Endothelial cell of umbilical vein (primary cell): ENCODE data around the gene PEX7. TPM values are rescaled to one million over a fixed set of nuclear protein-coding genes. Genes with fewer than 3 reads are reported as not detected.

Experiments used
- BruUV-seq: library from RNA; stranded (reverse); fragments of 400-500 nt; replicated peaks from 2 replicates; lab custom pipeline; 2021; lab: Mats Ljungman, UMichigan
- CTCF ChIA-PET: fragments of 300-600, 350-600 bp; sonication (Branson Sonifier 250); formaldehyde crosslinking; loops from one replicate; lab custom pipeline; 2021; ENCODE audit warnings: antibody characterized with exemption, inconsistent platforms; lab: Charles Lee
- POLR2A ChIA-PET: fragments of 300-600, 350-600 bp; sonication (Branson Sonifier 250); formaldehyde crosslinking; loops from one replicate; lab custom pipeline; 2021; ENCODE audit warnings: antibody characterized with exemption, inconsistent platforms; lab: Charles Lee
- DNase-seq: peaks from one replicate; pipeline ENCODE4 v3.0.0-alpha.2; 2011; ENCODE audit warnings: low read depth, low spot score
- FAIRE-seq: peaks from 2 replicates; lab custom pipeline; 2011; peaks lifted over from hg19 to GRCh38; lab: Jason Lieb, UNC
- H2AFZ ChIP-seq: 2 replicates; pipeline ENCODE4 v1.6.0; 2012; ENCODE audit warnings: low read depth, low read length, control low read depth, inconsistent platforms
- H3K27ac ChIP-seq: 2 replicates; pipeline ENCODE4 v1.5.1; 2011; ENCODE audit warnings: low read depth, mild to moderate bottlenecking, control low read depth, low read length, moderate library complexity; ENCODE audit not compliant: insufficient read depth
- H3K27me3 ChIP-seq, 2 experiments: 2 replicates each; pipeline versions ENCODE4 v1.6.0 to v1.6.1; 2011; ENCODE audit warnings: low read length in 2 of 2, mixed read lengths in 1 of 2; ENCODE audit not compliant: control insufficient read depth in 2 of 2, insufficient read depth in 2 of 2
- H3K36me3 ChIP-seq, 2 experiments: 2 replicates in 1 of 2; 3 replicates in 1 of 2; pipeline ENCODE4 v1.5.1; 2011; ENCODE audit warnings: low read length in 2 of 2, mild to moderate bottlenecking in 1 of 2, moderate library complexity in 1 of 2; ENCODE audit not compliant: control insufficient read depth in 2 of 2, insufficient read depth in 2 of 2; ENCODE audit errors: extremely low read depth in 1 of 2
- H3K4me1 ChIP-seq: 3 replicates; pipeline ENCODE4 v1.5.1; 2011; ENCODE audit warnings: mild to moderate bottlenecking, low read length; ENCODE audit not compliant: control insufficient read depth, insufficient read depth; ENCODE audit errors: extremely low read depth
- H3K4me2 ChIP-seq: 2 replicates; pipeline ENCODE4 v1.6.1; 2011; ENCODE audit warnings: low read length, control low read depth, mixed read lengths; ENCODE audit not compliant: insufficient read depth
- H3K4me3 ChIP-seq, 3 experiments: fragments of 200-600 bp in 1 of 3; sonication (generic), shearing (Covaris generic) in 1 of 3; replicated peaks in 1 of 3; 2 replicates each; pipeline ENCODE4 v1.5.1; 2011 to 2016; ENCODE audit warnings: control low read depth in 3 of 3, low read length in 3 of 3, mild to moderate bottlenecking in 2 of 3, inconsistent platforms in 1 of 3, low read depth in 1 of 3, moderate library complexity in 1 of 3; ENCODE audit not compliant: insufficient read depth in 1 of 3
- H3K79me2 ChIP-seq: 2 replicates; pipeline ENCODE4 v1.6.0; 2012; ENCODE audit warnings: low read length, inconsistent platforms; ENCODE audit not compliant: control insufficient read depth, insufficient read depth
- H3K9ac ChIP-seq: replicated peaks from 2 replicates; pipeline ENCODE3; 2011; ENCODE audit warnings: low read length, control low read depth; ENCODE audit not compliant: insufficient read depth; ENCODE audit errors: extremely low read depth
- H3K9me1 ChIP-seq: replicated peaks from 3 replicates; pipeline ENCODE4 v1.6.0; 2011; ENCODE audit warnings: mild to moderate bottlenecking, low read length; ENCODE audit not compliant: control insufficient read depth, insufficient read depth; ENCODE audit errors: extremely low read depth
- H3K9me3 ChIP-seq: replicated peaks from 2 replicates; pipeline ENCODE4 v1.5.1; 2012; ENCODE audit warnings: low read length, inconsistent platforms; ENCODE audit not compliant: control insufficient read depth, insufficient read depth
- H4K20me1 ChIP-seq: replicated peaks from 2 replicates; pipeline ENCODE3; 2011; ENCODE audit warnings: mild to moderate bottlenecking, low read length; ENCODE audit not compliant: control insufficient read depth, insufficient read depth; ENCODE audit errors: extremely low read depth
- CTCF ChIP-seq, 2 donors: IDR thresholded peaks; 1 replicate in 1 of 2; 2 replicates in 1 of 2; pipeline ENCODE4 v1.5.1; 2011; ENCODE audit warnings: low read length in 2 of 2, mild to moderate bottlenecking in 2 of 2, moderate library complexity in 2 of 2, control low read depth in 1 of 2, inconsistent platforms in 1 of 2, low read depth in 1 of 2; ENCODE audit not compliant: insufficient read depth in 1 of 2; ENCODE audit errors: extremely low read depth in 1 of 2
- EZH2 ChIP-seq: IDR thresholded peaks from 2 replicates; pipeline ENCODE4 v1.6.1; 2012; ENCODE audit warnings: borderline replicate concordance, low read depth, mild to moderate bottlenecking, moderate library complexity, low read length, inconsistent platforms; ENCODE audit not compliant: severe bottlenecking
- FOS ChIP-seq: IDR thresholded peaks from 2 replicates; pipeline ENCODE4 v1.6.1; 2011; ENCODE audit warnings: mild to moderate bottlenecking, low read length, moderate library complexity, borderline replicate concordance; ENCODE audit not compliant: insufficient read depth
- GATA2 ChIP-seq: IDR thresholded peaks from 2 replicates; pipeline ENCODE4 v1.7.0; 2011; ENCODE audit warnings: low read depth, mild to moderate bottlenecking, moderate library complexity, mixed read lengths, low read length; ENCODE audit not compliant: insufficient read length, insufficient read depth
- JUN ChIP-seq: IDR thresholded peaks from 2 replicates; pipeline ENCODE4 v1.6.1; 2011; ENCODE audit warnings: borderline replicate concordance, low read depth; ENCODE audit not compliant: insufficient read length, insufficient read depth
- MAX ChIP-seq: IDR thresholded peaks from 2 replicates; pipeline ENCODE4 v1.6.1; 2011; ENCODE audit not compliant: insufficient read depth, insufficient read length
- MYC ChIP-seq: IDR thresholded peaks from one replicate; pipeline ENCODE4 v1.6.1; 2011; ENCODE audit warnings: mild to moderate bottlenecking, low read depth, low read length
- POLR2A ChIP-seq: IDR thresholded peaks from 2 replicates; pipeline ENCODE4 v1.6.1; 2012; ENCODE audit warnings: low read depth, mild to moderate bottlenecking, control low read depth, low read length
- POLR2AphosphoS5 ChIP-seq: IDR thresholded peaks from 2 replicates; pipeline ENCODE4 v1.6.1; 2012; ENCODE audit warnings: low read depth, mild to moderate bottlenecking, control low read depth, low read length, moderate library complexity; ENCODE audit not compliant: insufficient read depth
- dilution Hi-C: fragments of 300-500 bp; cut with MboI; formaldehyde crosslinking; loops from one replicate; pipeline ENCODE4 v1.15.0; 2019; ENCODE audit warnings: low sequenced_read_pairs; ENCODE audit not compliant: extremely low pct_ligation_motif_present
- intact Hi-C: fragments of 100-400 bp; cut with micrococcal nuclease; formaldehyde crosslinking; loops from one replicate; pipeline ENCODE4 v1.10.0; 2022
- polyA plus RNA-seq, 4 experiments: library from polyadenylated mRNA; depleted of rRNA in 3 of 4; stranded (reverse) in 3 of 4; unstranded in 1 of 4; fragments of >200 nt; gene quantifications; 2 replicates each; pipeline versions ENCODE4 v1.2.1 to v1.2.3, GENCODE V29; 2011 to 2012; ENCODE audit warnings: missing spikeins in 1 of 4
- total RNA-seq: library from RNA; stranded (reverse); gene quantifications from 2 replicates; pipeline ENCODE4 v1.2.3, GENCODE V29; 2021

The PEX7 gene
- total and polyA plus RNA-seq, 2 donors (not counting 3 experiments of a cell fraction or from before 2014, with no cell fraction given), result 3.7 to 5.7 TPM

- dilution Hi-C loops, result no loop called here
Observed at GRCh38 chr6:136886091-136886490, 63.7 kb downstream of the PEX7 start.

GRCh38 chr6:136887953-136888352 is 65.6 kb downstream of the PEX7 start:
- no peaks in the 10 kb centered on the region for H3K27me3 ChIP-seq
- intact Hi-C loops (no loop called here), dilution Hi-C loops (no loop called here)
- ChIA-PET CTCF (interaction anchor here (0.7 kb wide), 1 partner anchor 13 kb away, joined by 3 read pairs; no protein-coding TSS in a partner anchor), POLR2A (no interaction called here)
- no peak overlapping the region for H3K4me2 ChIP-seq
- no peaks in the 10 kb centered on the region for H3K79me2 ChIP-seq
- no peaks in the 10 kb centered on the region for H3K36me3 ChIP-seq
- no peak overlapping the region for H3K9ac ChIP-seq
- no peaks in the 10 kb centered on the region for H3K9me1 ChIP-seq
- H3K27ac ChIP-seq, result no peak overlapping the region
- no peak overlapping the region for H2AFZ ChIP-seq
- TF ChIP-seq MAX, result no peak
- no peak for TF ChIP-seq POLR2AphosphoS5
- TF ChIP-seq FOS, result no peak
- TF ChIP-seq MYC, result no peak
- TF ChIP-seq CTCF (IDR thresholded peaks at IDR 0.05; ENCODE audit: extremely low read depth in 1 of 2, insufficient read depth in 1 of 2, low read depth in 1 of 2, low read length in 2 of 2), result no peak
- no peak for TF ChIP-seq POLR2A
- no peak for TF ChIP-seq JUN
- TF ChIP-seq EZH2, result no peak
- no peak for TF ChIP-seq GATA2
- no peak for DNase-seq
- H4K20me1 ChIP-seq, result no peaks in the 10 kb centered on the region
- no TSS peak for BruUV-seq
- H3K4me3 ChIP-seq, result no peak overlapping the region
- no peak for FAIRE-seq
- H3K4me1 ChIP-seq, result no peaks in the 10 kb centered on the region
- no peaks in the 10 kb centered on the region for H3K9me3 ChIP-seq

More at GRCh38 chr6:136886091-136886490, 63.7 kb downstream of the PEX7 start:
- H2AFZ ChIP-seq, result no peak overlapping the region
- ChIA-PET CTCF (interaction anchor here (1.6 kb wide), 1 partner anchor 40 kb away, joined by 3 read pairs; no protein-coding TSS in a partner anchor), POLR2A (no interaction called here)
- H3K9me3 ChIP-seq, result no peaks in the 10 kb centered on the region
- no peak overlapping the region for H3K4me3 ChIP-seq
- intact Hi-C loops, result no loop called here
- no TSS peak for BruUV-seq
- DNase-seq, result no peak
- no peaks in the 10 kb centered on the region for H4K20me1 ChIP-seq
- no peak for TF ChIP-seq FOS
- H3K27me3 ChIP-seq, result no peaks in the 10 kb centered on the region
- H3K27ac ChIP-seq, result no peak overlapping the region
- H3K9ac ChIP-seq, result no peak overlapping the region
- H3K79me2 ChIP-seq, result no peaks in the 10 kb centered on the region
- H3K4me2 ChIP-seq, result no peak overlapping the region
- H3K4me1 ChIP-seq, result no peaks in the 10 kb centered on the region
- no peaks in the 10 kb centered on the region for H3K36me3 ChIP-seq
- no peaks in the 10 kb centered on the region for H3K9me1 ChIP-seq
- FAIRE-seq, result no peak
